Measurements from ENCODE around the gene RFPL2.

RFPL2 gene

GRCh38 chr22:32218470-32218869 is 13.6 kb upstream of the RFPL2 start:
- no peak for DNase-seq (ENCODE audit: low read depth, low spot score)
- H3K4me1 ChIP-seq (ENCODE audit: insufficient read depth, insufficient read length), result no peaks in the 10 kb centered on the region
- H3K27me3 ChIP-seq (ENCODE audit: insufficient read depth, insufficient read length), result no peaks in the 10 kb centered on the region
- no peak overlapping the region for H3K9ac ChIP-seq (ENCODE audit: insufficient read length, low read depth)
- no peaks in the 10 kb centered on the region for H3K36me3 ChIP-seq (ENCODE audit: insufficient read depth, insufficient read length, low read length)
- H3K9me3 ChIP-seq (ENCODE audit: insufficient read depth, low read length), result no peaks in the 10 kb centered on the region
- TF ChIP-seq YY1 (IDR thresholded peaks at IDR 0.05; ENCODE audit: insufficient read depth, insufficient read length), result no peak
- no peak overlapping the region for H3K4me3 ChIP-seq (ENCODE audit: insufficient read length, low read depth)

GRCh38 chr22:32217465-32217864 is 12.6 kb upstream of the RFPL2 start:
- H3K9ac ChIP-seq (ENCODE audit: insufficient read length, low read depth), result no peak overlapping the region
- no peaks in the 10 kb centered on the region for H3K36me3 ChIP-seq (ENCODE audit: insufficient read depth, insufficient read length, low read length)
- H3K4me1 ChIP-seq (ENCODE audit: insufficient read depth, insufficient read length), result no peaks in the 10 kb centered on the region
- H3K27me3 ChIP-seq (ENCODE audit: insufficient read depth, insufficient read length), result no peaks in the 10 kb centered on the region
- no peak overlapping the region for H3K4me3 ChIP-seq (ENCODE audit: insufficient read length, low read depth)
- no peaks in the 10 kb centered on the region for H3K9me3 ChIP-seq (ENCODE audit: insufficient read depth, low read length)
- no peak for TF ChIP-seq ZNF274 (IDR thresholded peaks at IDR 0.05; ENCODE audit: low read depth, low read length)
- TF ChIP-seq YY1 (IDR thresholded peaks at IDR 0.05; ENCODE audit: insufficient read depth, insufficient read length), result no peak
- TF ChIP-seq SUZ12 (IDR thresholded peaks at IDR 0.05; ENCODE audit: extremely low read depth, insufficient read depth, insufficient read length), result no peak
- DNase-seq (ENCODE audit: low read depth, low spot score), result no peak

GRCh38 chr22:32216911-32217310 is 12.0 kb upstream of the RFPL2 start:
- Histone ChIP-seq H3K36me3 (ENCODE audit: insufficient read depth, insufficient read length, low read length) (no peaks in the 10 kb centered on the region), H3K9ac (ENCODE audit: insufficient read length, low read depth) (no peak overlapping the region), H3K4me1 (ENCODE audit: insufficient read depth, insufficient read length) (no peaks in the 10 kb centered on the region), H3K27me3 (ENCODE audit: insufficient read depth, insufficient read length) (no peaks in the 10 kb centered on the region), H3K4me3 (ENCODE audit: insufficient read length, low read depth) (no peak overlapping the region), H3K9me3 (ENCODE audit: insufficient read depth, low read length) (no peaks in the 10 kb centered on the region)
- DNase-seq (ENCODE audit: low read depth, low spot score), result no peak
- no peak for TF ChIP-seq SUZ12 (IDR thresholded peaks at IDR 0.05; ENCODE audit: extremely low read depth, insufficient read depth, insufficient read length)
- TF ChIP-seq YY1 (IDR thresholded peaks at IDR 0.05; ENCODE audit: insufficient read depth, insufficient read length), result no peak
- TF ChIP-seq ZNF274 (IDR thresholded peaks at IDR 0.05; ENCODE audit: low read depth, low read length), result no peak

GRCh38 chr22:32211011-32211410 is 6.1 kb upstream of the RFPL2 start:
- no peak overlapping the region for H3K4me3 ChIP-seq (ENCODE audit: insufficient read length, low read depth)
- no peaks in the 10 kb centered on the region for H3K4me1 ChIP-seq (ENCODE audit: insufficient read depth, insufficient read length)
- H3K9ac ChIP-seq (ENCODE audit: insufficient read length, low read depth), result no peak overlapping the region
- DNase-seq (ENCODE audit: low read depth, low spot score), result no peak
- no peaks in the 10 kb centered on the region for H3K36me3 ChIP-seq (ENCODE audit: insufficient read depth, insufficient read length, low read length)
- peaks cover 24% of the 10 kb centered on the region; the same call in 1 of the 2 replicates for H3K9me3 ChIP-seq (ENCODE audit: insufficient read depth, low read length)
- H3K27me3 ChIP-seq (ENCODE audit: insufficient read depth, insufficient read length), result no peaks in the 10 kb centered on the region
- TF ChIP-seq SUZ12 (IDR thresholded peaks at IDR 0.05; ENCODE audit: extremely low read depth, insufficient read depth, insufficient read length), result no peak
- no peak for TF ChIP-seq YY1 (IDR thresholded peaks at IDR 0.05; ENCODE audit: insufficient read depth, insufficient read length)
- TF ChIP-seq ZNF274 (IDR thresholded peaks at IDR 0.05; ENCODE audit: low read depth, low read length), result no peak

- H3K4me1 ChIP-seq (ENCODE audit: insufficient read depth, insufficient read length), result peaks cover 3% of the 10 kb centered on the region
- TF ChIP-seq SUZ12 (IDR thresholded peaks at IDR 0.05; ENCODE audit: extremely low read depth, insufficient read depth, insufficient read length) (no peak), YY1 (IDR thresholded peaks at IDR 0.05; ENCODE audit: insufficient read depth, insufficient read length) (no peak), ZNF274 (IDR thresholded peaks at IDR 0.05; ENCODE audit: low read depth, low read length) (no peak)
- no peak for DNase-seq (ENCODE audit: low read depth, low spot score)
- H3K9me3 ChIP-seq (ENCODE audit: insufficient read depth, low read length), result peaks cover 26% of the 10 kb centered on the region; the same call in 1 of the 2 replicates
- peaks cover 13% of the 10 kb centered on the region for H3K27me3 ChIP-seq (ENCODE audit: insufficient read depth, insufficient read length)
- H3K36me3 ChIP-seq (ENCODE audit: insufficient read depth, insufficient read length, low read length), result no peaks in the 10 kb centered on the region
- no peak overlapping the region for H3K4me3 ChIP-seq (ENCODE audit: insufficient read length, low read depth)
- H3K9ac ChIP-seq (ENCODE audit: insufficient read length, low read depth), result no peak overlapping the region
These were observed 3.8 kb upstream of the RFPL2 start for GRCh38 chr22:32208681-32209080.

GRCh38 chr22:32207971-32208480 is 3.2 kb upstream of the RFPL2 start:
- Histone ChIP-seq H3K9me3 (ENCODE audit: insufficient read depth, low read length) (peaks cover 26% of the 10 kb centered on the region; the same call in 1 of the 2 replicates), H3K4me1 (ENCODE audit: insufficient read depth, insufficient read length) (peaks cover 6% of the 10 kb centered on the region), H3K4me3 (ENCODE audit: insufficient read length, low read depth) (no peak overlapping the region), H3K9ac (ENCODE audit: insufficient read length, low read depth) (no peak overlapping the region), H3K36me3 (ENCODE audit: insufficient read depth, insufficient read length, low read length) (no peaks in the 10 kb centered on the region), H3K27me3 (ENCODE audit: insufficient read depth, insufficient read length) (peaks cover 19% of the 10 kb centered on the region)
- no peak for DNase-seq (ENCODE audit: low read depth, low spot score)
- no peak for TF ChIP-seq YY1 (IDR thresholded peaks at IDR 0.05; ENCODE audit: insufficient read depth, insufficient read length)
- TF ChIP-seq SUZ12 (IDR thresholded peaks at IDR 0.05; ENCODE audit: extremely low read depth, insufficient read depth, insufficient read length), result no peak
- TF ChIP-seq ZNF274 (IDR thresholded peaks at IDR 0.05; ENCODE audit: low read depth, low read length), result no peak

GRCh38 chr22:32206774-32207758 is 2.2 kb upstream of the RFPL2 start:
- Histone ChIP-seq H3K4me1 (ENCODE audit: insufficient read depth, insufficient read length) (peaks cover 8% of the 10 kb centered on the region), H3K27me3 (ENCODE audit: insufficient read depth, insufficient read length) (peaks cover 29% of the 10 kb centered on the region), H3K4me3 (ENCODE audit: insufficient read length, low read depth) (no peak overlapping the region), H3K9ac (ENCODE audit: insufficient read length, low read depth) (no peak overlapping the region), H3K36me3 (ENCODE audit: insufficient read depth, insufficient read length, low read length) (no peaks in the 10 kb centered on the region), H3K9me3 (ENCODE audit: insufficient read depth, low read length) (peaks cover 26% of the 10 kb centered on the region; the same call in 1 of the 2 replicates)
- no peak for DNase-seq (ENCODE audit: low read depth, low spot score)
- no peak for TF ChIP-seq ZNF274 (IDR thresholded peaks at IDR 0.05; ENCODE audit: low read depth, low read length)
- TF ChIP-seq YY1 (IDR thresholded peaks at IDR 0.05; ENCODE audit: insufficient read depth, insufficient read length), result no peak
- TF ChIP-seq SUZ12 (IDR thresholded peaks at IDR 0.05; ENCODE audit: extremely low read depth, insufficient read depth, insufficient read length), result no peak
